NCI-H2171 treated with DMSO at 0.1 percent for 48 hours (cell line): Measurements from ENCODE around the gene ORMDL1.

Experiments used
- DNase-seq: peaks from one replicate; lab custom pipeline; 2025; lab: John Stamatoyannopoulos, UW

Gene ORMDL1, protein sequence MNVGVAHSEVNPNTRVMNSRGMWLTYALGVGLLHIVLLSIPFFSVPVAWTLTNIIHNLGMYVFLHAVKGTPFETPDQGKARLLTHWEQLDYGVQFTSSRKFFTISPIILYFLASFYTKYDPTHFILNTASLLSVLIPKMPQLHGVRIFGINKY

DNA sequence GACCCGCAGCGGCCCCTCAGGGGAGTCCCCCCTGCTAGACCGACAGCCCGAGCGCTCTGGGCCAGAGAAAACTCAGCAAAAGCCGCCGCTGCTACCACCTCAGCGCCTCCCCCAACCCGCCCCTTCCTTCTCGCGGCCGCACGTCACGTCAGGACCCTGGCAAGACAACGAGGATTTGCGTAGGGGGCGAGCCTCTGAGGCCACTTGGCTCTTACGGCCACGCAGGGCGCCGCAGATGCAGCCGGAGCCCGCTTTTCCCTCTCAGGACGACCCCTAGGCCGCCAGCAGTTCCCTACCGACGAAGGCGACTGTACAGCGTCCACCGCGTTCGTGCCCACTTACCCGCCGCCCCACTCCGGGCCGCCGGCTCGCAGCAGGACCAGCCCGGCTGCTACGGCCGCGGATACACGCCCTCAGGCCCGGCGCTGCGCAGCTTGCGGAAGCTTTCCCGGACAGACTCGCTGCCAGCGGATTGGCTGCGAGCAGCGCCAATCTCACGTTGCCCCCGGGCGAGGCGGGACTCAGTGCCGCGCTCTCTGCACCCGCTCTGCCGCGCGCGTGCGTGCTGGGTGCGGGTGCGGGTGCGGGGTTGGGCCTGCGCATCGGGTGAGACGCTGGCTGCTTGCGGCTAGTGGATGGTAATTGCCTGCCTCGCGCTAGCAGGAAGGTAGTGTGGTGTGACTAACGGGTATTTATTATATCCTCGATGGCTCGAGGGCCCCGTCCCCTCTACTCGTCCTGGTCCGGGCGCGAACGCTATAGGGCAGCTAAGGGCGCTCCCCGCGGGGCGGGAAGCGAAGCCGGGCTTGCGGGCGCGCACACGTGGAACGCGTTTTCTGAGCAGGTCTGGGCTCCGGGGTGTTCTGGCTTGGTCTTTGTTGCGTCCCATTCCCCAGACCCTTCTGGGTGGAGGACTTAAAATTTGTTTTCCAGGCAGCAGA, at the start of gene ORMDL1, which contains the start of gene PMS1:
ORMDL1 (minus strand) TSS at position 413 of the 941 bp plus-strand sequence. CDS start 1,744 bp downstream, outside the sequence.
PMS1 (plus strand) TSS at position 524 of the 941 bp plus-strand sequence. CDS start 7,360 bp downstream, outside the sequence.
- DNase-seq: peak; percentile 90

DNA sequence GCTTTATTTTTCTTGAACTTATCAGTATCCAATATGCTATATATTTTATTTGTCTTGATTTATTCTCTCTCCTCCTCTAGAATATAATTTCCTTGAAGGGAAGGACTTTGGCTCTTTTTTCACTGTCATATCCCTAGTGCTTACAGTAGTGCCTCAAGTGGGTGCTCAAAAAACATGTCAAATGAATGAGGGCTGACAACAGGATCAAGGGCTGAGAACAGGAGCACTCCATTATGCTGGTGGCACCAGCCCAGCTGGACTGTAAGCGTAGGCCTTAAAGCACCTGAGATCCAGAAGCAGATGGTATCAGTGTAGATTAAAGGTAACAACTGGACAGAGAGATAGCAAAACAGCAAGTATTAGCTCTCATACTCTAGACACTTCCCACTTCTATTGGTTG, 46.4 kb upstream of the ORMDL1 start:
- no peak for DNase-seq

DNA sequence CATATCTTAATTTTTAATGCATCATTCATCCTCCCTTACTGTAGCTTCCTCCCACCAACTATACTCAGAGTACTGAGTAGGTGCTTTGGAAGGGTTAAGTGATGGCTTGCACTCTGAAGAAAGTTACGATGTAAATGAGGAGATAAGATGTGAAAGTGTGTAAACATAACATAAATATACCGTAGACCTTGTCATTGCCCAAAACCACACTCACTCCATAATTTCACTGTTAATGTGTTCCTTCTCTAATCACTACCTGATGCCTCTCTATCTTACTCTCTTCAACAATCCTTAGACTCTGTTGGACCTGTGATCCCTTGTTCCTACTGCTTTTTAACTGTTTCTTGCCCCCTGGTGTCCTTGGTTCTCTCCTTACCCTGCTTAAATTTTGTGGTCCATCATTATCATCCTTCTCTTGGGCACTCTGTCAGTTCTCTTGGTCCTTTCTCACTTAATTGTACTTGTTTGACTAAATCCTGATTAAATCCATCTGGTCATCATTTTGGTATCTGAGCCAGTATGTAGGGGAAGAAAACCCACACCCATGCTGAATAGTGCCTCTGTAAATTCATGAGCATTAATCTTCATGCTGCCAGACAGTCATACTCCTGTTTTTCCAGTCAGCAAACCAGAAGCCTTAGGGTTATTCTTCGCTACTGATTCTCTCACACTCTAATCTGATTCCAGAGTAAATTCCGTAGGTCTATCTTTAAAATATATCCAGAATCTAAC, 45.1 kb upstream of the ORMDL1 start:
- DNase-seq: no peak

DNA sequence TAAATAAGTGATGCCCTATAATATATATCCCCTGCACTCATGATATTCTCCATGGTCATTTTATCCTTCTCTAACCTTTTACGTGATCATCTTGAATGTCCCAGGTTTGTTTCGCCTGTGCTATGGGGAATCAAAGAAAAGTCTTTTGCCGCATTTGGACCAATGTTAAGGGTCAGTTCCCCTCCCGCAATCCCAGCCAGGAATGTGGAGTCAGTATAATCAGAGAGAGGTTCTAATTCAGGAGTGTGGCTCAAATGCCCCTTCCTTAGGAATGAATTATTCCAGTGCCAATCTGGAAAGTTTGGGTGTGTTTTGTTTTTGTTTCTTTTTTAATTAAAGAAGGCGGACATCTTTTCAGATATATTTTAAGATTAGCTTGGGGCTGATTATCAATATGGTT, 41.9 kb upstream of the ORMDL1 start:
- DNase-seq: no peak

DNA sequence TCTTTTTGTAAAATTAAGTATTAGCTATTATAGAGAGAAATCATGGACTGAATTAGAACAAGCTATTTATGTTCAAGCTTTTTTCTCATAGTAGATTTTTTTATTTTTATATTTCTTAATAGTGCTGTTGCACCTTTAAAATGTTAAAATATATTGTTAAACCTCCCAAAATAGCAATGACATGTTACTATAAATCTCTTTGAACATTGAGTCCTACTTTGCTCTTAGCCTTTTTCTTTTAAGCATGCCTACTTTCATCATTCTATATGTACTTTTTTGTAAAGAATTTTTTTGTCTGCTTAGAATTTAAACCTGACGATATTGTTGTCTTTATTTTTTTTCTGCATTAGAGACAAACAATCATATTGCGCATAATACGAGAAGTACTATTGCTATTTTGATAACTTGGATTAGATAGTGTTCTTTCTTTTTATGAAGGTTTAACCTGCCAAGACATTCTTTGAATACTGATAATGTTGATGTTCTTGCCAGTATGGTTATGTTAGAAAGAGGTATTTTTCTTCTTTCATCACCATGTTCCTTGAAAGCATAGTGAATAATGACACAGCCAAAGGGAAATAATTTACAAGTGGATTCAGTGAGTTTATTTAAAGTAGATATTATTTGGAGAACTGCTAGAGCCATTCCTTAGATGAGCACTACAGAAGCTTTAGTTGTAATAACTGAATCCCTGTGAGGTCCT, 40.7 kb upstream of the ORMDL1 start:
- no peak for DNase-seq

DNA sequence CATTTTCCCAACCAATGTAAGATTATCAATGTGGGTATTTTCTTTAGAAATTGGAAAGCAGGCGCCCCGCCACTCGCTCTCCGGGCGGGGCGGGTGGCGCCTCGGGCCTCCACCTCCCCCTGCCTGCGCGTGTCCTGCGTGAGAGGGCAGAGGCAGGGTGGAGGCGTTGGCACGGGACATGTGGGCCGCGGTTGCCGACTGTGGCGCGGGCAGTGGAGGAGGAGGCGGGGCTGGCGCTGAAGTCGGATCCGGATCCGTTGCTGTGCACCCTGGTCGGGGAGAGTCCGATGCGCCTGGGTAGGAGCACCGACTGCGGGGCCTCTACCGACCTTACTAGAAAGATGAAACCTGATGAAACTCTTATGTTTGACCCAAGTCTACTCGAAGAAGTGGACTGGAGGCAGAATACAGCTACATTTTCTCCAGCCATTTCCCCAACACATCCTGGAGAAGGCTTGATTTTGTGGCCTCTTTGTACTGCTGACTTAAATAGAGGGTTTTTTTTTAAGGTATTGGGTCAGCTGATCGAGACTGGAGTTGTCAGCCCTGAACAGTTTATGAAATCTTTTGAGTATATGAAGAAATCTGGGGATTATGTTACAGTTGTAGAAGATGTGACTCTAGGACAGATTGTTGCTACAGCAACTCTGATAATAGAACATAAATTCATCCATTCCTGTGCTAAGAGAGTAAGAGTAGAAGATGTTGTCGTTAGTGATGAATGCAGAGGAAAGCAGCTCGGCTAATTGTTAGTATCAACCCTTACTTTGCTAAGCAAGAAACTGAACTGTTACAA, 38.0 kb upstream of the ORMDL1 start:
- peak; percentile 18 for DNase-seq

DNA sequence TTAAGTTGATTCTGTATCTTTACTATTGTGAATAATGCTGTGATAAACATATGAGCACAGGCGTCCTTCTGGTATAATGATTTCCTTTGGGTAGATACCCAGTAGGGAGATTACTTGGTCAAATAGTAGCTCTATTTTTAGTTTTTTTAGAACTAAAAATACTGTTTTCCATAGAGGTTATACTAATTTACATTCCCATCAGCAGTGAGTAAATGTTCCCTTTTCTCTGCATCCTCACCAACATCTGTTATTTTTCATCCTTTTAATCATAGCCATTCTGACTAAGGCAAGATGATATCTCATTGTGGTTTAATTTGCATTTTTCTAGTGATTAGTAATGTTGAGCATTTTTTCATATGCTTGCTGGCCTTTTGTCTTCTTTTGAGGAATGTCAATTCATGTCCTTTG, 35.2 kb upstream of the ORMDL1 start:
- no peak for DNase-seq

DNA sequence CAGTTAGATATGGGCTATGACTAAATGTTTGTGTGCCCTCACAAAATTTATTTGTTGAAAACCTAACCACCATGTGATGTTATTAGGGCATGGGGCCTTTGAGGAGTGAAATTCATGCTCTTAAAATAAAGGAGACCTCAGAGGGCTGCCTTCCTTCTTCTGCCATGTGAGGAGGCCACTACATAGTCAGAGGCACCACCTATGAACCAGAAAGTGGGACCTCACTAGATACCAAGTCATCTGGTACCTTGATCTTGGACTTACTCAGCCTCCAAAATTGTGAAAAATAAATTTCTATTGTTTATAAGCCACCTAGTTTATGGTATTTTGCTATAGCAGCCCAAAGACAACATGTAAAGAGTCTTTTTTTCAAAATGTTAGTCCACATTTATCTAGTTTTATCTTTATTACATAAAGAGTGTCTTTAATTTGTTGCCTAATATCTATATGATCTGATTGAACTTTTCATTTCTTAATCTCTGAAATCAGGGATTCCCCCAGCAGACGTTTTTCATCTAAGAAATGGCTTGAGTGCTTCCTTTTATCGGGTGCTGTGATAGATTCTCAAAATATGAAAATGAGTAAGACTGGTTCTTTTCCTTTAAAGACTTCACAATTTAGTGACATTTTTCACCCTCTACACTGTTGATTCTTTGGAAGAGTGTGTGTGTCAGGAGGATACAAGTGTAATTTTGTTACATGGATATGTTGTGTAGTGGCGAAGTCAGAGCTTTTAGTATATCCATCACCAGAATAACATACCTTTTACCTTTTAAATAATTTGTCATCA, 34.3 kb upstream of the ORMDL1 start:
- no peak for DNase-seq

DNA sequence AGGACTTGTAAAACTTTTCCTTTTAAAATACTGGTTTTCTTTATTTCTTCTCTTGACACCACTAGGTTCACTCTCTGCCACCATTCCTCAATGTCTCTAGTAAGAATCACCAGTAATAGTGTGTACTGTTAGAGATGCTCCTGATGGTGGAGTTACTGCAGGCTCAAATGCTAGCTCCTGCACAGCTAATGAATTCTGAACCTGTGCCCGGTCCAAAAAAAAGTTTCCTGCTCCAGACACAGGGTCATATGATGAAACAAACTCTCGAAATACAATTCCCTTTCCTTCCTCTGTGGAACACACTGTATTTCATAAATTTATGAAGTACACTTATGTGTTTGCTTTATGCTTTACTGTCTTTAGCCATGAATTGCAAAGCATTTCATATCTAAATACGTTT, 19.3 kb upstream of the ORMDL1 start:
- no peak for DNase-seq

DNA sequence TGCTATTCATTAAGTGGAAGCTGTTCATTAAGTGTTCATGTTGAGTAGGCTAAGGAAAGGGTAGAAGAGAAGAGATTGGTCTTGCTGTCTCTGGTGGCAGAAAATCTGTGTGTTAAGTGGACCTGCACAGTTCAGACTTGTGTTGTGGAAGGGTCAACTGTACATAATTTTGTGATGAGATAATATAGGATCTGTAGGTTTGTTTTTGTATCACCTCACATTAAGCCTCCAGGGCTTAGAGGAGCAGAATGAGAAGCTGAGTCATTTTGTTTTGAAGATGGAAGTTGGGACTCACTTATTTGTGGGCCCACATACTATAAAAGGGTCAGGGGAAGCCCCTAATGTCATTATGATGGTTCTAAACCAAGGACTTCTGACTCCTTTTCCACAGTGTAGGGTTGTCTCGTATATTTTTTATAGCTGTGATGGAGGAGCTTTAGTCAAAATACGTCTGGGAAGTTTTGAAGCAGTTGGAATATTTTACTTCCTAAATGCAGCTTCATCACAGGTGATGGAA, 18.3 kb upstream of the ORMDL1 start:
- no peak for DNase-seq

DNA sequence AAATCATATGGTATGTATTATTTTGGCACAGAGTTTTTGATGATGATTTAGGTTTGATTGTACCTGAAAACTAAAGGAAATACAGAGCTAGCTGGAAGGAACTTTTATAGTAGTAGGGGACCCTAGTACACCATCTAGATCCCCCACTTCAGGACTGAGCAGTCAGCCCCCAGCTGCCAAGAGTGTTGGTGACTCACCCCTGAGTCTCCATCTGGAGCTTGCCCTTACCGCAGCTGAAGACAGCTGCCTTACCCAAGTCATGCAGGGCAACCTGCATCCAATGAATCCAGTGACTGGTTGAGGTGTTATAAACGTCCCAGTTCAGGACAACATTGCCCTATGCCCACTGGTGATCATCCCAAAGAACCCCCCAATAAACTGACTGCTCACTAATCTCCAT, 15.4 kb upstream of the ORMDL1 start:
- DNase-seq: no peak

DNA sequence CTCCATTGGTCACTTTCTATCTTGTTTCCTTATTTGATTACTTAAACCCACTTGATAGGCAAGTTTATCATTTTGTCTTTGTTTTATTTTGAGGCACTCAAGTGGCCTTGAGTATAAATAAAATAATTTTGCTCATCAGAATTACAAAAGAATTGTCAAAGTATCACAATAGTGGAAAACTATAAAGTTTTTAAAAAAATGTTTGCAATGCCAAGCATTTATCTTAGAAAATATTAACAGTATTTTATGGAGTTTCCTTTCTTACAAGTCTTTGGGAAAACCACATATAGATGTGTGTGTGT, 14.8 kb upstream of the ORMDL1 start:
- no peak for DNase-seq

DNA sequence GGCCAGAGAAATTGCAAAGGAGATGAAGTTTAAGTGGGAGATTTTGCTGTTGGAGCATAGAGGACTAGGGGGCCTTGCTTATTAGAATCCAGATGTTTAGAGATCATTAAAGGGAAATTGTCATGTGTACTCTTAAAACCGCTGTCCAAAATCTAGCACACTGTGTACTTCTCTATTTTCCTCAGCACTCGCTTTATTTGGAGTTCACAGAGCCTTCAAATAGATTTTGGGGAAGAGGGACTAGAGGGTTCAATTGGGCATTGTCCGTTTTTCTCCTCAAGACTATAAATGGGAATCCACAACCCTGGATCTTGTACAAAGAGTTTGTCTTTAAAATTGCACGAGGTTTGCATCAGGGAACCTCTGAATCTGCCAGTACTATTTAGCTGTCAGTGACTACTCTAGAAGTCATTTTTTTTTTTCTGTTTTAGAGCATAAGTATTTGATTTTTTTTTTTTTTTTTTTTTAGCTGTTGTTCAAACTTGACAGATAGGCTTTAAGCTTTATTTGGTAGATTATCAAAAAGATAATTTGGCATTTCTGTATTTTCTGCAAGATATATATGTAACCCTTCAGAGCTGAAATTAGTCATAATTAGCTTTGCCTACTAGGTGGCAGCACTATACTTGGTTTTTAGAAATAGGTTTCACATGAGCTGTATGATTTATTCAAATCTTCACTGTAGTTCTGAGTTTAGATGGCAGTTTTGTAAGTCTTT, 14.3 kb upstream of the ORMDL1 start:
- peak; percentile 27 for DNase-seq

DNA sequence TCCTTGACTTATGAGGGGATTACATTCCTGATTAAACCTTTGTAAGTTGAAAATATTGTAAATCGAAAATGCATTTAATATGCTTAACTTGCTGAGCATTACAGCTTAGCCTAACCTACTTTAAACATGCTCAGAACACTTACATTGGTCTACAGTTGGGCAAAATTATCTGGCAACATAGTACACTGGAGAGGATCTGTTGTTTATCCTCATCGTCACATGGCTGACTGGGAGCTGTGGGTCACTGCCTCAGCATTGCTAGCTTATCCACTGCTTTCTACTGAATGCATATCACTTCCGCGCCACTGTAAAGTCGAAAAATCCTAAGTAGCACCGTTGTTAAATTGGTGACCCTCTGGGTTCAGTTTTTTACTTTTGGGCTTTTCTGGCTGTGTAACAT, 13.8 kb upstream of the ORMDL1 start:
- DNase-seq: no peak

DNA sequence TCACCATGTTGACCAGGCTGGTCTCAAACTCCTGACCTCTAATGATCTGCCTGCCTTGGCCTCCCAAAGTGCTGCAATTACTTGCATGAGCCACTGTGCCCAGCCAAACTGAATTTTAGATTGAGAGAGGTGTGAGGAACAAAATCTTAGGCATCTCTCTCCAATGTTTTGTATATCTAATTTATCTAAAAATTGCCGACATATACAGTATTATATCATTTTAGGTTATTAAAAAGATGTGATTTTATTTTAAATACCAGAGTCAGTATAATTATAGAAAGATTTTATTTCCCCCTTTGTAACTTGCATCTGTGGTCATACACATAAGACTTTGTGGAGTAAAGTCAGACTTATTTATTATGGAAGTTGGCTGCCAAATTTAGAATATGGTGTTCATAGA, 10.2 kb upstream of the ORMDL1 start:
- DNase-seq: no peak

DNA sequence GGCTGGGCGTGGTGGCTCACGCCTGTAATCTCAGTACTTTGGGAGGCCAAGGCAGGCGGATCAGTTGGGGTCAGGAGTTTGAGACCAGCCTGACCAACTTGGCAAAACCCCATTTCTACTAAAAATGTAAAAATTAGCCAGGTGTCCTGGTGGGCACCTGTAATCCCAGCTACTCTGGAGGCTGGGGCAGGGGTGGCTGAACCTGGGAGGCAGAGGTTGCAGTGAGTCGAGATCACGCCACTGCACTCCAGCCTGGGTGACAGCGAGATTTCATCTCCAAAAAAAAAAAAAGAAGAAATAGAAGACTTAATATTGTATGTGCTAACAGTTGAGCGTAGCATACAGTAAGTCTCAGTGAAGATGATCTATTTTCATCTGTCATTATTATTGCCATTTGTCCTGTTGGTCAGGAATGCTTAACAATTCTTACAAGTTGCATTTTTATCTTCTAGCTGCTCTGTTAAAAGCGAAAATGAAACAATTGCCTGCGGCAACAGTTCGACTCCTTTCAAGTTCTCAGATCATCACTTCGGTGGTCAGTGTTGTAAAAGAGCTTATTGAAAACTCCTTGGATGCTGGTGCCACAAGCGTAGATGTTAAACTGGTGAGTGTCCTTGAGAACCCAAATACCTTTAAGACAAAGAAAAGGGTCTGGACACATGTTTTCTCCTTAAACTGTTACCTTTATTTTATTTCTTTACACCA, 7.4 kb upstream of the ORMDL1 start:
- no peak for DNase-seq

DNA sequence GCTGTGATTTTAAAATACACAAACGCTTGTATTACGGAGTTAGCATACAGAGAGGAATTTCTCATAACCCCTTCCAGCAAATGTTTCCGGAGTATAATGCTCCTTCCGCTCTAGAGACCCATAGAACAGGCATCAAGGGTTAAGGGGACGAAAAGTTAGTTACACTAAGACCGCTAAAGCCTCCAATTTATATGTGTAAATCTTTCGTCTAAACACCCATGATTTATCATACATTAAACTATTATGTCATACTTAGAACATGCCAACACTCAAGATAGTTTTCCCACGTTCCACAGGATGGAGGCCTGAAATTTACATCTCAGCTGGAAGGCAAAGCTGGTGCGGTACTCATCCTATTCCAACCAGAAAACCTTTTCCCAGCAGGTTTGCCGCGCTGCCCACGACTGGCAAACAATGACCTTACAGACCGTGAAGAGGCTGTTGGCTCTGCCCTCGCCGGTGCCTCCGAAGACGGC, 650 bp downstream of the ORMDL1 start:
- peak; percentile 43 for DNase-seq

DNA sequence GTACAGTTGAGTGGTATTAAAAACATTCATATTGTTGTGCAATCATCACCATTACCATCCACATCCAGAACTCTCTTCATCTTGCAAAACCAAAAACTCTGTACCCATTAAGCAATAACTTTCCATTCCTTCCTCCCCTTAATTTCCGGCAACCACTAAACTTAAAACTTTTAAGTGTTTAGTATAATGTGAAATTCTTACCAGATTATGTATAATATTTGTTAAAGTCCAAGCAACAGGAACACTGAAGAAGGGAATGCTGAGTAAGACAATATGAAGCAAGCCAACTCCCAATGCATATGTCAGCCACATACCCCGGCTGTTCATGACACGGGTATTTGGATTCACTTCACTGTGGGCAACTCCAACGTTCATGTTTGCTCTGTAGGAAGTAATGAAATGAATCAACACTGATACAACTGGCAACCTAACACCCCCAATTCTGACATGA, 1.9 kb downstream of the ORMDL1 start:
- DNase-seq: no peak

DNA sequence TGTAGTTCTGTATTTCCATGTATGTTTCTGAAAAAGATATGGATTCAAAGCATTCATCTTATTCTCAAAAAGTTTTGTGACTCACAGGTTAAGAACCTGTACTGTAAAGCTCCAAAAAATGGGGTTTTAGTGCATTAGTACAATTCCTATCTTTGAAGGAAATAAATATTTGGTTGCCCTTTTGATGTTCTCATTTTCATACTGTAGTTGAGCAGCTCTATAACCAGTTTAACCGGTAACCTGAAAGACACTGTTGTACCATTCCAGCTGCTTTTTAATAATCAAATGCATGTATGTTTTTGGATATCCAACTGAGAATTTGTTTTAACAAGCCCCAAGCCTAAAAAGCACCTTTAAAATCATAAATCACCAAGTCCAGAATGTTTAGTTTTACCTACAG, 11.9 kb downstream of the ORMDL1 start:
- no peak for DNase-seq
